GM10847 (cell line): ENCODE data around the gene TIMMDC1.

ENCODE experiments used
- POLR2A ChIP-seq: IDR thresholded peaks from 2 replicates; pipeline ENCODE4 v1.6.1; 2011; ENCODE audit not compliant: insufficient read length; ENCODE audit errors: extremely low read depth

The TIMMDC1 gene

GRCh38 chr3:119498186-119499011, at the start of gene TIMMDC1:
TSS of gene TIMMDC1 (plus strand) at chr3:119498547. CDS start at chr3:119498734, 187 bp downstream.
- peak; percentile 86 for TF ChIP-seq POLR2A

- no peak for TF ChIP-seq POLR2A
Observed at GRCh38 chr3:119453822-119454221, 44.5 kb upstream of the TIMMDC1 start.

GRCh38 chr3:119456469-119456868, 41.9 kb upstream of the TIMMDC1 start:
- TF ChIP-seq POLR2A = no peak

GRCh38 chr3:119457246-119457645, 41.1 kb upstream of the TIMMDC1 start:
- TF ChIP-seq POLR2A = no peak

- peak; percentile 93 for TF ChIP-seq POLR2A
Observed at GRCh38 chr3:119463171-119464169, 34.9 kb upstream of the TIMMDC1 start, which contains the start of gene TMEM39A. TSS of gene TMEM39A (minus strand) at chr3:119463615. CDS start at chr3:119462074, 1,541 bp downstream.

- no peak for TF ChIP-seq POLR2A
Observed at GRCh38 chr3:119468041-119468440, 30.3 kb upstream of the TIMMDC1 start.

GRCh38 chr3:119469418-119470189, 28.7 kb upstream of the TIMMDC1 start:
- TF ChIP-seq POLR2A = no peak

- no peak for TF ChIP-seq POLR2A
Observed at GRCh38 chr3:119470866-119471265, 27.5 kb upstream of the TIMMDC1 start.

- TF ChIP-seq POLR2A = no peak
Observed at GRCh38 chr3:119481079-119481478, 17.3 kb upstream of the TIMMDC1 start.

GRCh38 chr3:119483101-119483500, 15.2 kb upstream of the TIMMDC1 start:
- TF ChIP-seq POLR2A = no peak

GRCh38 chr3:119485563-119485962, 12.8 kb upstream of the TIMMDC1 start:
- no peak for TF ChIP-seq POLR2A

- no peak for TF ChIP-seq POLR2A
Observed at GRCh38 chr3:119490153-119490552, 8.2 kb upstream of the TIMMDC1 start.

- TF ChIP-seq POLR2A = no peak
Observed at GRCh38 chr3:119492128-119492527, 6.2 kb upstream of the TIMMDC1 start.

GRCh38 chr3:119492810-119493209, 5.5 kb upstream of the TIMMDC1 start:
- no peak for TF ChIP-seq POLR2A

GRCh38 chr3:119494597-119494996, 3.8 kb upstream of the TIMMDC1 start:
- no peak for TF ChIP-seq POLR2A
